ENCODE data around the gene TMEM235.
"Not testable (repeated sequence)": the region's sequence is repeated elsewhere in the genome, so short reads cannot be mapped to it uniquely, and the experiment has no call there.

TMEM235 gene

DNA sequence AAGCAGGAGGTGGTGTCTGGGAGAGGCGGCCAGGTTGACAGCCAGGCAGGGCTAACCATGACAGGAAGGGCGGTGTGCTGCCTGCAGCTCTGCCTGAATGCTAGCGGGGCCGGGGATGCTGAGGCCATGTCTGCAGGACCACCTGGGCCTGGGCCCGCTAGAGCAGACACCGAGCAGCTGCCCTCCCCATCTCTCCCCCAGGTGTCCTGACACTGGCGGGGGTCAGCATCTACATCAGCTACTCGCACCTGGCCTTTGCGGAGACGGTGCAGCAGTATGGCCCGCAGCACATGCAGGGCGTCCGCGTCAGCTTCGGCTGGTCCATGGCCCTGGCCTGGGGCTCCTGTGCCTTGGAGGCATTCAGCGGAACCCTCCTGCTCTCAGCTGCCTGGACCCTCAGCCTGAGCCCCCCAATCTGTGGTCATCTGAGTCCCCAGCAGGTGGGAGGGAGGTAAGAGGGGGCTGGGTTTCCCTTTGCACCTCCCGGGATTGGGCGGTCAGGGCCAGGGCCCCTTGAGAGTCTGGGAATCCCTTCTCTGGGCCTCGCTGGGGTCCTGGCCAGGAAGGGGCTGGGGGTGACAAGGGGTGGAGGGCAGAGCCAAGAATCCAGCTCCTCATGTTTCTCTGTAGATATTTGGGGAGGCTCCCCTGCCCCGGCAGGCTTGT, 7.5 kb downstream of the TMEM235 start:
- DNase-seq = no peak

DNA sequence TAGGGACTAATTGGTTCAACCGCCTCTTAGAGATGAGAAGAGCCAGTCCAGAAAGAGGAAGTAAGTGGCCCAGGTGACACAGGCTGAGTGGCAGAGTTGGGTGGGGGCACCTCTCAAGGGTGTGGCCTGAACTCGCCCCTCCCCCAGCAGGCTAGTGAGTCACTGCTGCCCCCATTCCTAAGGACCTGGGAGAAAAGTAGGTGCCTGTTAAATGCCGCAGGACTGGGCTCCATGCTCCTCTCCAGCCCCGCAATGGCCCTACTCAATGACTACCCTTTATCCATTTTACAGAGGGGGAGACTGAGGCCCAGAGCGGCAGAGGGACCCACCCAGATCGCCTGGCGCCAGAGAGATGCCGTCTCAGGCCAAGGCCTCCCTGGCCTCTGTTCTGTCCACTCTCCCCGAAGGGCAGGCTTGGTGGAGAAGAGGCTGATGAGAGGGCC, 8.1 kb downstream of the TMEM235 start:
- DNase-seq = no peak

DNA sequence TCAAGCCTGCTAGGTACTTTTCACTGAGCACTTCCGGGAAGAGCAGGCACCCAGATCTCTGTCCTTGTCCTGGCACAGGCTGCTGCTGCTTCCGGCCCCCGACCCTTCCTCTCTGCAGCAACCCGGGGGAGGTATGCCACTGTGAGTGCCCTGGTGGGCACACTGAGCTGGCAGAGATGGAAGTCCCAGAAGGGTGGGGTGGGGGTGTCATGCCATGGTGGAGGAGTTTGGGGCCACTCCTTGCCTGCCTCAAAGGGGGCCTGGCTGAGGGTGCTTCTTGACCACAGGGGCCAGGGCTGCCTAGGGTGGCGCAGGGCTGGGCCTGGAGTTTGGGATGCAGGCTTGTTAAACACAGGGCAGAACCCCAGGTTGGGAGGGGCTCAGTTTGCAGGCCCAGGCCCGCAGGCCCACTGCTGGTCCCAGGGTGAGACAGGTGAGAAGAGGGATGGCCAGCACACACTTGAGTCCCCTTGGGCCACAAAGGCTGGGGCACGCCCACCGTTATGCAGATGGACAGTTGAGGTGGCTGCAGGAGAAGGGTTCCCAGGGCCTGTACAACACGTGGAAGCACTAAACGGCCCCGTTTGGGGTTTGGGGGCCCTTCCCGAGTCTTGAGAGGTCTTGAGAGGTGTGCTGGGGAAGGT, 8.7 kb downstream of the TMEM235 start:
- no peak for DNase-seq

DNA sequence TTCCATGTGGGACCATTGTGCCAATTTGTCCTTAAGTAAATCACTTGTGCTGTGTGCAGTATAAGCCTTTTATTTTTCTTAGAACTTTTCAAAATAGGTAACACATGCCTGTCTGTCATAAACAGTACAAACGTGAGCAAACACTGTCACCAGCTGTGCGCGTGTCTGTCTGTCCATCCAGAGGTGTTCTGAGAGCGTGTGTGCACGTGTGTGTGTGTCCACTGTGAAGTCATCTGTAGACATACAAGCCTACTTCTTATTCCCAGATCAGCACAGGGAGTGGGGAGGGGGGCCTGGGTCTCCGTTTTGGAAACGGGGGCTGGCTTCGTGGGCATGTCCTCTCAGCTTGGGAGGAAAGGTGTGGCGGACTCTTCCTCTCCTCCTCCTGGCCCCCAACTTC, 9.4 kb downstream of the TMEM235 start:
- no peak for DNase-seq

DNA sequence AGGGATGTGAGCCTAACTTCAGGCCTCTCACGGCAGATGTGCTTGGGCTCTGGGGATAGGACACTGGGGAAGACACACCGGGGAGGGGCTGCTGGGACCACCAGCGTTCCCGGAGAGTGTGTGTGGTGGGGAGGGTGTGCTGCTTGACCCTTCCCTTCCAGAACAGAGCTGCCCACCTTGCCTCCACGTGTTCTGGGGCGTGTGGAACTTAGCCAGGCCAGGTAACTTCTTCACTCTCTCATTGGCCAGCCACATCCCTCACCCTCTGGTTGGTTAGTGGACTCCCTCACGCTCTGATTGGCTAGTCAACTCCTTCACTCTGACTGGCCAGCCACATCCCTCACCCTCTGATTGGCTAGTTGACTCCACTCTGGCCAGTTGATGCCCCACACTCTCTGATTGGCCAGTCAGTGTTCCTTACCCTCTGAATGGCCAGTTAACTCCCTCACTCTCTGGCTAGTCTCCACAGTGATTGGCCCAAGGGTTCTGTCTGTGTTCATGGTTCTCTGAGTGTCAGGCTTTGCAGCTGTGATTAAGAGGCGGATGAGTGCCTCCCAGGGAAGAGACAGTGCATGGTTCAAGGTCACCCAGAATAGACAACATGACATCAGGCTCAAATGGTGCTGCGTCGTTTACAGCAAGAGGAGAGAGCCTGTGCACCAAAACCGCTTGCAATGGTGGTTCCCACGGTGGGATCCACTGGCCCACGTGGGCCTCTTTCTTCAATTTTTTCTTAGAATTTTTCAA, 10.0 kb downstream of the TMEM235 start:
- peak; percentile 51 for DNase-seq

DNA sequence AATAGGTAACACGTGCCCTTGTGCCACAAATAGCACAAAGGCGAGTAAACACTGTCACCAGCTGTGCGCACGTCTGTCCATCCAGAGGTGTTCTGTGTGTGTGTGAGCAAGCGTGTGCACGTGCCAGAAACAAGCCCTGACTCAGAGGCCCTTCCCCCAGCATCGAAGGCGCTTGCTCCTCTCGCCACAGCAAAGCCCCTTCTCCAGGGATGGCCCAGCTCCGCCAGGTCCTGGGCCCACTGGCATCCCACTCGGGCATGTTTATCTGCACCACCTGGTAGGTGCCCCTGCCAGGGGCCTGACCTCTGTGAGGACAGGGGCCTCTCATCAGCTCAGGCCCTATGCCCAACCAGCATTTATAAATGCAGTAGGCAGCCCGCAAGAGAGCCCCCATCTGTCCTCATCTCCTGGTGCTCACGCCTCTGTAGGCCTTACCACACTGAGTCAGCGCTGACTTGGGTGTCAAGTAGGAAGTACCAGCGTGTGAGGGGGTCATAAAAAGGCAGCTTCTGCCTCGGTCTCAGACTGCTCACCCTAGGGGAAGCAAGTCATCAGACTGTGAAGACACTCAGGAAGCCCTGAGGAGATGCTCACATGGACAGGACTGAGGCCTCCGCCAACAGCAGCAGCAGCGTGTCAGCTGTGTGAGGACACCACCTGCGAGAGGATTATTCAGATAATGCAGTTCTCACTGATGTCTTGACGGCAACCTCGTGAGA, 10.8 kb downstream of the TMEM235 start:
- no peak for DNase-seq

DNA sequence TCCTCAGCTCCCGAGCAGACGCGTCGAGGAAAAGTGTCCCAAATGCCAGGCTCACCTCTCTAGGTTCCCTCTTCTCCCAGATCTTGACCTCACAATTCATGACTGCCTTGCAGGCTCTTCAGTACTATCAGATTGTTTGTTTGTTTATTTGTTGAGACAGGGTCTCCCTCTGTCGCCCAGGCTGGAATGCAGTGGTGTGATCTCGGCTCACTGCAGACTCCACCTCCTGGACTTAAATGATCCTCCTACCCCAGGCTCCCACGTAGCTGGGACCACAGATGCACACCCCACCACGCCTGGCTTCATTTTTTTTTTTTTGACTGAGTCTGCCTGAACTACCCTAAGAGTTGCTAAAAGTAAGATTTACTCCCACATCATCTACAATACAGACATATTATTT, 15.9 kb downstream of the TMEM235 start:
- DNase-seq = no peak

DNA sequence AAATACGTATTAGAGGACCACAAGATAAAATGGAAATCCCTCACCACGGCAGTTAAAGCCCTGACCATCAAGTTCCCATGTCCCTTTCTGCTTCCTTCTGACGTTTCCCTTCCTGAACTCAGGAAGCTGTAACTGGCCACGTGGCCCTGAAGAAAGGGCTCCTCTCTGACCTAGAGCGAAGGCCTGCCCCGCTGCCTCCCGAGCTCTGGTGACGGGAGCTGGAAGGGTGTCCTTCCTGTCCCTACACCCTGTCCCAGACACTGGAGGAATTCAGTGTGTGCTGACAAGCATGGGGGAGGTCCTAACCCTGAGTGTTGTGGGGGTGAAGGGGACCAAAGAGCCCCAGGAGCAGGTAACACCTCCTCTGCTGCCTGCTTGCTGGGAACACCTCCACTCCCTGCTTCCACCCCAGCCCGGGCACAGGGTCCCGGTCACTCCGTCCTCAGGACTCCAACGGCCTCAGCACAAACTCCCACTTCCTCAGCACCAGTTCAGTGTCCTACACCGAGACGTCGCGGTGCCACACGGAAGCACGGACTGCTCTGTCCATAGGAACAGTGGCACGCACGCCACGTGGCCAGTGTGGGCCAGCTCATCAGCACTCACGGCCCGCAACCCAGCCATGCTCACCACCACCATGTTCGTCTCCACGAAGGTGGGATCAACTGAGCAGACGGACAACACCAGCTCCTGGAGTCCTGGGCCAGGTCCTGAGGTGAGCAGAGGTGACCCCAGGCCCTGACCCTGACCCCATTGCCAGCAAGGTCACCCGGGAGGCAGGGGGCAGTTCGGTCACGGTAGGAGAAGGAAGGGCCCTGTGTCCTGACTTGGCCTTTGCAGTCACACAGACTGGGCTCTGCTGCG, 16.9 kb downstream of the TMEM235 start:
- DNase-seq = no peak

DNA sequence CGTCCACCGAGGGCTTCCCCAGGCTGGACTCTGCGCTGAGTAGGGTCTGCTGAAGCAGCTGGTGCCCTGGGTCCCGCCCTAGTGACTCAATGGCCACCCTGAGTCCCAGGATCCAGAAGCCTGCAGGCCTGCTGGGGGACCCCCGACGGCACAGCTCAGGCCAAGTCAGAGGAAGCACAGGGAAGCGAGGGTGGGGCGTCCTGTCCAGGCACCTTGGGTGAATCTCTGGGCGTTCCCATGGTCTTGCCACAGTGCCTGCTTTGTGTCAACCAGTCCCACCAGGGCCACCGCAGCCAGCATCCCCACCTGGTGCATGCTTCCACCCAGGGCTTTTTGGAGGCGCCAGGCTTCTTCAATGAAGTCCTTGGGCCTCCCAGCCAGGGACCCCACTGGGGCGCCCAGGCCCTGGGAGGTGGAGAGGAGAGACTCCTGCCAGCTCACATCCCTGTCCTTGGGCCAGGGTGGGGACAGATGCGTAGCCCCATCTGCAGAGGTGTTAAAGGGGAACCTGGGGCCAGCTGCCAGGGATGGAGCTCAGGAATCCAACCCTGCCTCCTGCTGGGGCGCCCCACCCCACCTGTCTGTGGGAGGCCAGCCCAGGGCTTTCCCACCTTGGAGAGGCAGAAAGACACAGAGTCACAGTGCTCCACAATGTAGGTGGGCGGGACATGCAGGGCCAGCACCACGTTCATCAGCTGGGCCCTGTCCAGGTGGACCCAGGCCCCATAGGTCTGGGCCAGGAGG, 17.8 kb downstream of the TMEM235 start:
- no peak for DNase-seq

DNA sequence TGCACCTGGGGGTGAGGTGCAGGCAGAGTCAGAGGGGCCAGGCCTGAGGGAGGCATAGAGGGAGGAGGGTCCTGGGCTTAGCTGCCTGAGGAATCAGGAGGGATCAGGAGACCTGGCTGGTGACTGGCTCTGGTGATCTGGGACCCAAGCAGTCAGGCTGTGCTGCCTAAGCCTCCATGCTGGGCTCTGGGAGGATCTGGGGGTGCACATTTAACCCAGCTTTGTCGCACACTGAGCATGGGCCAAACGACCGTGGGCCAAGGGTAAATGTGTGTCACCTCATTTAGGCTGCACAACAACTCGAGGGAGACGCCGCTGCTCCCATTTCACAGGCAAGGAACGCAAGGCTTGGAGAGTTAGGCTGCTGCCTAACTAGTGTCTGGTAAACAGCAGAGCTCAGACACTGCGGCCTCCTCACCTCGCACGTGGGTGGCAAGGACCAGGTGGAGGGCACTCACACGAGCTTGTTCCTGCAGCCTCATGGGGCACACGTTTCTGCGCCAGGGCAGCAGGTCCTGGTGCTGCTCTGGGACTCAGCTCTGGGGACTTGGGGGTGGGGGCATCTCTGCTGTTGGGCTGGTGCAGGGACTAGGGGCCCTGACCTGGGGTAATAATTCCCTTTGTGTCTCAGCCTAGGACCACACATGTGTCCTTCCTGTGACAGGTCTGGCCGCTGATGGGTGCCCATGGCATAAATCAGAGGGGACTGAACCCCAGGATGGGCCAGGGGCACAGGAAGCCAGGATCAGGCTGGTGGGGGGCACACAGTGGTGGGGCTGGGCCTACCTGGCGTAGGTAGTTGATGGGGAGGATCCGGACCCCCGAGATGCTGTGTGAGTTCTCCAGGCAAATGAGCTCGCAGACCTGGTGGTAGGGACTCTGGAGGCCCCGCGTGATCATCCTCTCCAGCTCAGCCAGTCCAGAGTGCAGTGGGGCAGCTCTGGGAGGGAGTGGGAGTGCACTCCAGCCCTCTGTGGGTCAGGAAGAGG, 18.7 kb downstream of the TMEM235 start:
- no peak for DNase-seq

DNA sequence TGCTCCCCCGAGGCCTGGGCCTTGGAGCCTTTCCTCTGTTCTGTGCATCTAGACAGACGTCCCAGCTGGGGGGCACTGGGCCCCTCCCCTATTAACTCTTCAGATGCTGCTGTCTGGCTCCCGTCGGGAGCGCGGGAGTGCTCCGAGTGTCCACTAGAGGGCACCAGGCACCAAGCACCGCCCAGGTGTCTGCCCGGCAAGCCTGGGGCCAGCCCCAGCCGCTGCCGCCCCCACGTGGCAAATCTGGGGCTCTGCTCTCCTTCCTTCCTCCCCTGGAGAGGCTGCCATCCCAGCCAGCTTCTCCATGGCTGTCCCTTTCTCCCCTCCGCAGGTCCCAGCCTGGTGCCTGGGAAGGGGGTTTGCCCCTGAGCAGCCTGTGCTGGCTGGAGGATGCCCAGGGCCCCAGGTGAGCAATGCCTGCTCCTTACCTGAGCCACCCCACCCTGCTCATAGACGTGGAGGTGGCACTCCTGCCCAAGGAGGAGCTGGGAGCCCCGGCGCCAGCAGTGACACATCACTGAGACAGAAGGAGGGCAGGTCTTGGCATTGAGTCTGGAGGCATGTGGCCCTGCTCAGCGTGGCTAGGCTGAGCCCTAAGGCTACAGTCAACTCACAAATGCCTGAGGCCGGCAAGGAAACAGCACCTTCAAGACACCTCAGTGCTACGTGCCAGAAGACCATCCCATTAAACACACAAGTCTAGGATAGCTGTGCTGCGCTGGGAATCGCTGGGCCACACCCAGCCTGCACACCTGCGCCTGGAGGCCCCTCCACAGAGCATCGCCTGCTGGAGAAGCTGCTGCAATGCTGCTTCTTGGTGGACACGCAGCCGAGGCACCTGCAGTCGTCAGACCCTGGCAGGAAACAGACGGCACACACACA, 19.7 kb downstream of the TMEM235 start:
- DNase-seq = peak; percentile 86

DNA sequence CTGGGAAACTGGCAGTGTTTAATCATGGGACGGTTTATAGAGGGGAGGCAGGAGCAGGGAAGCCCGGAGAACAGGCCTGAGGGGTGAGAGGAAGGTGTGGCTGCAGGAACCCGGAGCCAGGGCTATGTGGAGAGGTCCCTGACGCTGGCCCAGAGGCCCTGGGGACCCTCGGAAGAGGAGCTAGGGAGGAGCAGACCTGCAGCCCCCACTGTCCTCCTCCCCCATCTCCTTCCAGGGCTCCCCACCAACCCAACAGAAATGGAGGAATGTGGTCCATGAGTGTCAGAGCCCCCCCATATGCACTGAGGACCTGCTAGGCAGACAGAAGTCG, 20.3 kb downstream of the TMEM235 start:
- DNase-seq = no peak

DNA sequence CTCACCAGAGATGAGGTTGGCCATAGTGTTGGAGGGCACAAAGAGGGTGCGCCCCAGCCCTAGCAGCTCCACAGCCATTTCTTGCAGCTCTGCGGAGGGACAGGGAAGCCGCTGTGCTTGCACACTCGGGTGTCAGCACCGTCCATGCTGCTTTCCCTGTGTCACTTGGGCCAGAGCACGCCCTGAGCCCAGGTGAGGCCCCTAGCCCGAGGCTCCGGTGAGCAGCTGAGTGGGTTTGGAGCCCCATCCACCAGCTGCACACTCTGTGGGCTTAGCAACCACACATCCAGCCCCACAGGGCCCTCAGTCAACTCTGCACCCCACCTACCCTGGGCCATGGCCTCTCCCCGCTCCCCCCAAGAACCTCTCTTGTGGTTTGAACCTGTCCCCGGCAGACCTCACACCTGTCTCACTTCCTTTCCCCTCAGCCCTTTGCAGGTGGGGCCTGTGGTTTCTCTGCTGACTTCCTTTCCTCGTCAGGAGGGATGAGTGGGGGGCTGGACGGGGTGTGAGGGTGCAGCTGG, 20.7 kb downstream of the TMEM235 start:
- DNase-seq = no peak

DNA sequence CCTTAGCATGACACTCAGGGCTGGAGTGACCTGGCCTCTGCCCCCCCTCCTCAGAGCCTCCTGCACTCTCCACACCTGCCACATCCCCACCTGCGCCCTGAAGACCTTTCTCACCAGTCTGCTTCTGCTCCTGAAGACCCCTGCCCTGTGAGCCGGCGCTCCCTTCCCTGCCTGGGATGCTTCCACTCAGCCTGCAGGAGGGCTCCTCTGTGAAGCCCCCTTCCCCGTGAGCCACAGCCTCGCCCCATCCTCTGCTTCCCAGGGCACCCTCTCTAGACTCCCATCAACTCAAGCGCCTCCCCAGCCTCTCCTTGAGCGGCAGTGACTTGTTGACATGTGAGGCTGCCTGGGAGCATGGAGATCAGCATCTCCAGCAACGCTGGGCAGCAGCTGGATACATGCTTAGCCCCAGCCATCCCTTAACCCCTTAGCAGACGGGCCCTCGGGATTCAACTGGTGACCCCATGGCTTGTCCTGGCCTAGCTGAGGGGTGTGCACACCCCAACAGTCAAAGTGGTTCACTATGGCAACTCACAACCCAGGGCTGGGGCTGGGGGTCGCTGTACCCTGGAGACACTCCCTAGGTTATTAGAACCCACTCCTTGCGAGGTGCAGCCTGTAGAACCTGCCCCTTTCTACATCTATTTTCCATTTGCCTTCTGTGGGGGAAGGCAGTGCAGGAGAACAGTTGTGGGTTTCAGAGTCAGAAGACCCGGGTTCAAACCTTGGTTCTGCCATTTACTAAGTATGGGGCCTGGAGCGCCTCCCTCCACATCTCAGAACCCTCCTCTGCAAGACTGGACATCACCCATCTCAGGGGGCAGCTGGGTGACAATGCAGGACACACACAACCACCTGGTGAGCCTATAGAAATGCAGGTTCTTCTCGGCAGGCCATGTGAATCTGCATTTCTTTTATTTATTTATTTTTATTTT, 21.5 kb downstream of the TMEM235 start:
- no peak for DNase-seq

DNA sequence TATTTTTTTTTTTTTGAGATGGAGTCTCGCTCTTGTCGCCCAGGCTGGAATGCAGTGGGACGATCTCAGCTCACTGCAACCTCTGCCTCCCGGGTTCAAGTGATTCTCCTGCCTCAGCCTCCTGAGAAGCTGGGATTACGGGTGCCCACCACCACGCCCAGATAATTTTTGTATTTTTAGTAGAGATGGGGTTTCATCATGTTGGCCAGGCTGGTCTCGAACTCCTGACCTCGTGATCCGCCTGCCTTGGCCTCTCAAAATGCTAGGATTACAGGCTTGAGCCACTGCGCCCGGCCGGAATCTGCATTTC, 22.2 kb downstream of the TMEM235 start:
- DNase-seq = not testable (repeated sequence)

DNA sequence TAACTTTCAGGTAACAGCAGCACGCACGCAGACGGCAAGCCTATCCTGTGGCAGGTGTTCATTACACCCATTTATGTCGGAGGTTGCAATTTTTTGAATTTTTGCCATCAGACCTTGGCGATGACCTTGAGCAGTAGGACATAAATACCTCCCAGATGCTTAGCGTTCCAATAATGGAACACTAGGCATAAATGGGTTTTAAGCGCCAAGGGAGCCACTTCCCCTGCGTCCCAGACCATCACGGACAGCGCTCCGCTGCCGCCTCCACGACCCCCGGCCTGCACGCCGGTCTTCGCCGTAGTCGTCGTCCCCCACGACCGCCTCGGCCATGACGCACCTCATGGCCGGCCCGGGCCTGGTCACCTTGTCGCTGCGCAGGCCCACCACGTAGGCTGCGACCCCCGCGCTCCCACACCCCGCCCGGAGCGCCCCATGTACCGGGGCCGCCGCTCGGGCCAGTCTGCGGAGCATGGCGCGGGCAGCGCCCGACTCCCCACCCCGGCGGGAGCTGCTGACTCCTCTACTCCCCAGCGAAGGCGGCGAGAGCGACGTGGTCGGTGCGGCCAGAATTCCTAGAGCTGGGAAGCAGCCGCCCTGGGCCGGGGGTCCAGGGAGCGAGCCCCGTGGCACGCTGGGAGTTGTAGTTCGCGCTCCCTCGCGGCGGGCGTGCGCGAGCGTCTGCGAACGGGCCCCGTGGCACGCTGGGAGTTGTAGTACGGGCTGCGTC, 22.7 kb downstream of the TMEM235 start:
- DNase-seq = peak; percentile 86

DNA sequence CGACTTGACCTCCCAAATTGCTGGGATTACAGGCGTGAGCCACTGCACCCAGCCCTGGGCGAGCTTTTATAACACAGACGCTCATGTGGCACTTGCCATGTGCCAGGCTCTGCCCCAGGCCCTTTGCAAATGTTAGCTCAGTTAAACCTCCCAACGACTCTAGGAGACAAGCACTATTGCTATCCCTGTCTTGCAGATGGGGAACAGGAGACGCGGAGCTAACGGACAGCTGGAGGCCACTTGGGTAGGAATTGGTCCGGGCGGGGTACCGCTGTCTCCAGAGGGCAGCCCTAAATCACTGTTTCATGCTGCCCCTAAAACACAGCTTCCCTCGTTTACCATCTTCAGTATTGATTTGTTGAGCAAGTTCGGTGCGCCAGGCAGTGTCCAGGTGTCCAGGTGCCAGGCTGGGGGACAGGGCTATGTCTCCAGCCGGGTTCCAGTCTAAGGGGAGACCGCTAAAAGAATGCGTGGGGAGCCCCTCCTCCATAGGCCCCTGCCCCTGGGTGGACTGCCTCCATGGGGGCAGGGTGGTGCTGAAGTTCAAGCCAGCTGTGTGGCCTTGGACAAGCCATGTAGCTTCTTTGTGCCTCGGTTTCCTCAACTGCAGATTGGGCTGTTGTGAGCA, 23.7 kb downstream of the TMEM235 start:
- DNase-seq = no peak
